Stimulated activated CD4-positive, alpha-beta T cell treated with anti-CD3 and anti-CD28 coated beads, Interleukin-1b, Interleukin-23, amount 100 ng/mL, for 48 hours (primary cell): ENCODE results near the gene CRYZ.

Source experiments
- DNase-seq: peaks from one replicate; pipeline ENCODE4 v3.0.0-alpha.2; 2020

Gene CRYZ

GRCh38 chr1:74729741-74730478, 2.9 kb downstream of the CRYZ start:
- DNase-seq = no peak

DNA sequence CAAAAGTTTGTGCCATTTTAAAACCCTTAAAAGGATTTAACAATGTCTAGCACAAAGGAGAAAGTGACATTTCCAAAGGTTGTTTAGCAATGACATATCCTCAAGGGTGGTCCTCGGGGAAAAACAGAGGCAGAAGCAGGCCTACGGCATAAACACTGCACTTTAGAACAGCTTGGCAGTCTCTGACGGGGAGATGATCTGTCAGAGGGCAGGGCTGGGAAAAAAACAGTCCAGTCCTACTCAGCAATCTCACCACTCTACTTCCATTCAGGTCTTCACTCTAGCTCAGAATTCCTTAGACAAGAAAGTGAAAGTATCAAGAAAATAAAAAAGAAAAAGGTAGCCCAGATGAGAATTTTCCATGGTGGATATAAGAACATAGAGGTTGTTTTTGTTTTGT, 4.1 kb downstream of the CRYZ start:
- DNase-seq = no peak

DNA sequence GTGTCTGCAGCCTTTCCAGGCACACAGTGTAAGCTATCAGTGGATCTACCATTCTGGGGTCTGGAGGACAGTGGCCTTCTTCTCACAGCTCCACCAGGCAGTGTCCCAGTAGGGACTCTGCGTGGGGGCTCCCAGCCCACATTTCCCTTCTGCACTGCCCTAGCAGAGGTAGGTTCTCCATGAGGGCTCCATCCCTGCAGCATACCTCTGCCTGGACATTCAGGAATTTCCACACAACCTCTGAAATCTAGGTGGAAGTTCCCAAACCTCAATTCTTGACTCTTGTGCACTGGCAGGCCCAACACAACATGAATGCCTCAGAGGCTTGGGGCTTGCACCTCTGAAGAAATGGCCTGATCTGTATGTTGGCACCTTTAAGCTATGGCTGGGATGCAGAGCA, 6.8 kb downstream of the CRYZ start:
- DNase-seq = no peak

DNA sequence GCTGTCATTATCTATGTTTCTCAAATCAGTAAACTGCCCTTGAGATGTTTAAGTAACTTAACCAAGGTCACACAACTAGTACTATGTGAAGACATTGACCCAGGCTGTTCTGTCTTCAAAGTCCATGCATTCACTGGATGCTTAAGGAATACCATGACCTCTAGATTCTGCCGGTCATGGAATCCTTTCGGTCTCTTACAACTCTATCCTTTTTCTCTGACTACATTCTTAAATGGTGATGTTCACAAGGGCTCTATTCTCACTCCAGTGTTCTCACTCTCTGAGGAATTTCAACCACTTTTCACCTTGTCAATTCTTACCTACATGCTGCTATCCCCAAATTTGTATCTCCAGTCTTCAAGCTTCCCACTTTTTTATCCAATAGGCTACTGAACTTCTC, 15.2 kb downstream of the CRYZ start:
- DNase-seq = no peak

GRCh38 chr1:74716822-74717221, 16.0 kb downstream of the CRYZ start:
- no peak for DNase-seq

GRCh38 chr1:74715806-74716205, 17.0 kb downstream of the CRYZ start:
- DNase-seq = no peak

DNA sequence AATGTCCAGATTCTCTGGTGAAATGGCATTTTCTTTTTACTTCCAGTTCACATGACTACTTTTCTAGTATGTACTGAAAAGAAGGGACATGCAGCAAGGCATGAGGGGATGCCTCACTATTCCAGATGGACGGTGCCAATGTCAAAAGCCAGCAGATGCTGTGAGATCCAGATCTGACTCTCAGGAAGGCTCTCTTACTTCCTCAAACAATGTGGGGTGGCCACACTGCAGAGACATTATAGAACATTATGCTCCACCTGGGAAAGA, 17.7 kb downstream of the CRYZ start:
- DNase-seq = no peak

- no peak for DNase-seq
Measured at GRCh38 chr1:74714429-74715235, 18.2 kb downstream of the CRYZ start.

- no peak for DNase-seq
Measured at GRCh38 chr1:74713849-74714248, 19.0 kb downstream of the CRYZ start.

DNA sequence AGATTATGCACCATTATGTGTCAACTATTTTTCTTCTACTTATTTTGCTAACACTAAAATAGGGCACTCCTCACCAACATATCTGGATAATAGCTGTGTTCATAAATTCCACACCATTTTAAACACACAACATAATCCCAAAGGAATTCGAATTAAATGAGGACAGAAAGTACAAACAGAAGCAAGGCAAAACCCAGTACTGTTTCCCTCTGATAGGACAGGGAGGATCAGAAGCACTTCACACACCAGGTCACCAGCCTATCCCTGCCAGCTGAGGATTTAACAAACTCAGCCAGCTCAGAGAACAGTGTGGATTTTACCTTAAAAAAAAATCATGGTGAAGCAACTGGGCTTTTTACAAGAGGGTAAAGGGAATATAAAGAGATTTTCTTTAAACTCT, 20.0 kb downstream of the CRYZ start:
- no peak for DNase-seq

- no peak for DNase-seq
Measured at GRCh38 chr1:74703386-74704182, 29.3 kb downstream of the CRYZ start.

DNA sequence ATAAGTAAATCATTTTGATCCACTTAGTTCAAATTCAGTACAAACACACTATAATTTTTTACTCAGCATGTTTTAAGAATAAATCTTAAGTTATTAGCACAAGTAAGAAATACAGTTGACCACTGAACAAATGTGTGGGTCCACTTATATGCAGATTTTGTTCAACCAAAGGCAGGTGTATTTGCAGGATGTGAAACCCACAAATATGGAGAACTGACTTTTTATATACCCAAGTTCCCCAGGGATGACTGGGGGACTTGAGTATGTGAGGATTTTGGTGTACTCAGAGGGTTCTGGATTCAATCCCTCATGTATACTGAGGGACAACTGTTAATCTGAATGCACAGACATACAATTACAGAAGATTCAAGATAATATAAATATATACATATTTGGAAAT, 33.5 kb downstream of the CRYZ start:
- no peak for DNase-seq

DNA sequence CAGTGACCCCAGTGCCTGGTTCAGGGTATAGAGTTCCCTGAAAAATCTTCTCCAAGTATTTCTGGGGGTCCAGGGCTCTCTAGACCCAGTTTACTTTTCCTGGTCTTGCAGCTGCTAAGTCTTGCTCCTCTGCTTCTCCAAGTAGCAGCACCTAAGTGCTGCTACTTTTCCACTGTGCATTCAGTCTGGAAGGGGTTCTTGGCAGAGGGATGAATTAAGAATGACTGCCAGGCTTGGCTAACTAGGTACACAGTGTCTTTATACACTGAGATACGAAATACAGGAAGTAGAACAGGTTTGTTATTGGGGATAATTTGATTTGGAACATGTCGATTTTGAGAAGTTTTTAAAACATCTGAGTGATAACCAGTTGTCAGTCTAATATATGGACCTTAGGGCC, 35.0 kb downstream of the CRYZ start:
- DNase-seq = no peak

- no peak for DNase-seq
Measured at GRCh38 chr1:74693473-74693872, 39.4 kb downstream of the CRYZ start.

- no peak for DNase-seq
Measured at GRCh38 chr1:74690909-74691308, 41.9 kb downstream of the CRYZ start.

DNA sequence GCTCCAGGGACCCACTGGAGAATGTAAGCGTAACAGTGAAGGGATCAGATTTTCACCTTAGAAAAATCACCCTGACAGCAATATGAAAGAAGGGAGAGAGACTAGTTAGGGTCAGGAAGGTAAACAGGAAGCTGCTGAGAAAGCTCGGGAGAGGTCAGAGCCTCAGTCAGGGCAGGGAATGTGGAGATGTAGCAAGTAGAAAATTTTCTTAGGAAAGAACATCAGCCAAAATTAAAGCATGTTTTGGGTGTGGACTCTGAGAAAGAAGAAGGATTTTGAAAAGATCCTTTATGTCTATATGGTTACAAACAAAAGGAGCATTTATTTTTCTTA, 42.5 kb downstream of the CRYZ start:
- DNase-seq = no peak

DNA sequence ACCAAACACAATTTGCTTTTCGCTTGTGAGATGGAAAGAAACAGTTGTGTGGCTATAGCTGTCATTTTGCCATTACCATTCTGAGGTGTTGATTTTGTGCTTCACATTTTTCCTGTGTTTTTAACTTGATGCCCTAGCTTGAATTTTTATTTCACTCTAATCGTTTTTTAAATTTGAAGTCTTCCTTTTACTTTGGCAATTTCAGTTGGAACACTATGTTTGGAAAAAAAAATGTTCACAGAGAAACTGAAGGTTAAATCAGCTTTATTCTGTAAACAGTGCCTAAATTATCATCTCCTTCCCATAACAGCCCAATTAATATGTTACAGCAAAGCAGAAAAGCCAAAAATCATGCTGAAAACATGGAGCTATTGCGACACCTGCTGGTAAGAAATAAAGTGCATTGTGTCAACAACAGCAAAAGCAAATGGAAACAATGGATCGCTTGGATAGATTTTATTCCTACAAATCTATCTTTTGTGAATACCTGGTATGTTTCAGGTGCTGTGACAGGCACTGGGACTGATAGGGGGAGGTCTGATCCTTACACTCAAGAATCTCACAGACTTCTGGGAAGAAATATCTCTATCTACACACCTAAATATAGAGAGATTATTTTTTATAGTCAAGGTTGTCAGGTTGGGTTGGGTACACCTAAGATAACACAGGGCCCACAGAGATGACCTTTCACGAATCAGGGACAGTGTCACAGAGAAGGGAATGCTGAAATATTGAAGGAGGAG, 43.1 kb downstream of the CRYZ start:
- DNase-seq = peak; percentile 3

- DNase-seq = no peak
Measured at GRCh38 chr1:74686928-74687327, 45.9 kb downstream of the CRYZ start.

DNA sequence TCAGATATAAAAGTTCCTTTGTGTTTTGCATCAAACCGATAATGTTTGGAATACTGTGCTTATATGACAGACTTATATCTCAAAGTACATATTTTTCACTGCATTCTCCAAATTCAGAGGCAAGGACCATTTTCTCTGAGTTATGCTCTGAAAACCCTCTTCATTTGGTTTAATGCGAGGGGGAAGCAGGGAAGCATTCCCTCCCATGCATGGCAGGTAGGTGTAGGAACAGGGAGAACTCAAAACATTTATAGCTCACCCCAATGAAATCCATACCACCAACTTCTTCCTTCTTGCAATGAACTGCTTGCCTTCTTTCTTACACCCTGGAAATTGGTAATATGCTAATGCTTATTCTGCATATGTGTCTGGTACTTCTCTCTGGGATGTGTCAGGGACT, 48.5 kb downstream of the CRYZ start:
- DNase-seq = no peak

DNA sequence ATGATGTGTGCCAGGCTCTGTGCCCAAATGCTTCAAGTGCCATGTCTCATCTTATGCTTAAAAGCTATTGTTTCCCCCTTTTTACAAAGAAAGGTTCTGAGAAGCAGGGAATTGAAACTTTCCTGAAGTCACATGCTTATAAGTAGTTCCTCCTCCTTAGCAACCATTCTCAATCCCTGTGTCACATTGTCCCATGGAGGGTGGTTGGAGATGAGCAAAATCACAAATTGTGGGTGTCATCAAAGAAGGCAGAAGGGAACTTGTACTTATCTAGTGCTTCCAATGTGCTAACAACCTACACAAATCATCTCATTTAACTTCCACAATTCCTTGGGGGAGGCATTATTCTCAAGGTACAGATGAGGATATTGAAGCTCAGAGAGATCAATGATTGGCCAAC, 49.2 kb downstream of the CRYZ start:
- no peak for DNase-seq

GRCh38 chr1:74681851-74682250, 51.0 kb downstream of the CRYZ start:
- no peak for DNase-seq

DNA sequence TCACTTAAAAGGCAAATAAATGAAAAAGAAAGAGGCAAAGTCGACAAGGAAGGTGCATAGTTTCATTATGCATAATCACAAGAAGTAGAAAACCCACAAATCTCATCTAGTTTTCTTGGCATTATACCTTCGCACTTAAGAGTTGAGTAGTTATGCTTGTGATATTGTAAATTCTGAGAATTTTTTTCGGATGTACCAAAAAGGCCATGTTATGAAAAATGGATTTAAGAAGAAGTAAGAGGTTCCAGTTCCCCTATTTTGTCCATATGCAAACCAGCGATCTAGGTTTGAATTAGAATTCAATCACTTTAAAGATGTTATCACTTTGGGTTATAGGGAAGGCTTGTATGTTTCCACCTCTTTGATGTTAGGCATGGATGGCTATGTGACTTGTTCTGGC, 51.4 kb downstream of the CRYZ start:
- DNase-seq = no peak

DNA sequence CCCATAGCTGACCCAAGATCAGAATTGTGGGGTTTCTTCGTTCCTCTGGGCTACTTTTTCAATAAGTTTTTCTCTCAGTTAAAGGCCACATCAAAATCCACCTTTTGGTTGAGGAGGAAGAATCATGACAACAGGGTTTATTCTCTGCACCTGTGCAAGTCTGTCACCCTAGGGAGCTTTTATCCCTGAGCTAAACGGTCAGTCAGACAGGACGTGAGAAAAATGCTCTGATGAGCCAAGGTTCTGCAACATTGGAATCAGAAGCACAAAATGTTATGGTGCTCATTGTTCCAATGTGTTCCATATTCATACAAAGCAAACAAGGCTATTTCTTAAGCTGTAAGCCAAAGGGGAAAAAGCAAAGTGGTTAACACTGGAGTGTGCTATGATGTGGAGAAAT, 51.8 kb downstream of the CRYZ start:
- no peak for DNase-seq

DNA sequence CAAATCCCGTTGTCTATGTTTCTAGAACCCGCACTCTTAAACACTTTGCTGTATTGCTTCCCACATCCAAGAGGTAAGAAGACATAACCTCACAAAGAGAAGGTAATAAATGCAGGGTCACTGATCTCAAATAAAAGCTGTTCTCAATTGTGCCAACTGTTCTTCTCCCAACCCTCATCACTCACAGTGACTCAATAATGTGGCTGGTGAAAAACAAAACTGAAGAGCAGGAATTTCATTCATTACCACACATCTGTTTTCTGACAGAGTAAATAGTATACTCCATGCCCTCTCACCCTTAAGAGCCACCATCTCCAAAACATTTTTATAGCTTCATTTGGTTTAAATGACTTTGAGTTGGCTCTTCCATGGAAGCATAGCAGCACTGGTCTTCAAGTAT, 53.0 kb downstream of the CRYZ start:
- no peak for DNase-seq
